Measurements from ENCODE around the gene PTPRT. TPM values are rescaled to one million over a fixed set of nuclear protein-coding genes. Genes with fewer than 3 reads are reported as not detected.

Gene PTPRT
- 1 to 10 TPM in 3 of 4 donors, under 1 TPM in 1; 0.63 to 2.2 (median 1.8) TPM for total RNA-seq

GRCh38 chr20:43189554-43190331 lies at the start of gene PTPRT:
PTPRT (minus strand) TSS chr20:43189906; CDS start chr20:43189733, 173 bp downstream.
- no peak for TF ChIP-seq CTCF (IDR thresholded peaks at IDR 0.05)
- DNase-seq (ENCODE audit: low spot score) = no peak
- ATAC-seq (ENCODE audit: low FRiP score) = no peak

GRCh38 chr20:43238833-43239232 lies 49.1 kb upstream of the PTPRT start:
- no peak for DNase-seq (ENCODE audit: low spot score)
- no peak for TF ChIP-seq CTCF (IDR thresholded peaks at IDR 0.05)
- no peak for ATAC-seq (ENCODE audit: low FRiP score)

DNA sequence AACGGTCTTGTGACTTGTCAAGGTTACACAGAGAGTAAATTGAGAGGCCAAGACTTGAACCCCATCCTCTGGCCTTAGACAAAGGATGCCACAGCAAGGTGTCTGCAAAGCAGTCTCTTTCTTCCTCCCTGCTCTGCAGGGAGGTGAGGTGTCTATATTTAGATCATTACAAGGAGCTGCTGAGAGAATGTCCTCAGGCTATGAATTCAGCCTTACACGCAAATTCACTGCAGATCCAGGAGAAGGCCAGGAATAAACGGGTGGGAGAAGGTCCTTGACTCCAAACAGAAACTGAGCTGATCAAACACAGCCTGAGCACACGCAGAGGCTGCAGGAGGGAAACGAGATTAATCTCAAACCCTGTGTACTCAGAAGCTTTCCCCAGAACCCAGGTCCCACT lies 48.6 kb upstream of the PTPRT start:
- no peak for TF ChIP-seq CTCF (IDR thresholded peaks at IDR 0.05)
- no peak for ATAC-seq (ENCODE audit: low FRiP score)
- DNase-seq (ENCODE audit: low spot score) = no peak

DNA sequence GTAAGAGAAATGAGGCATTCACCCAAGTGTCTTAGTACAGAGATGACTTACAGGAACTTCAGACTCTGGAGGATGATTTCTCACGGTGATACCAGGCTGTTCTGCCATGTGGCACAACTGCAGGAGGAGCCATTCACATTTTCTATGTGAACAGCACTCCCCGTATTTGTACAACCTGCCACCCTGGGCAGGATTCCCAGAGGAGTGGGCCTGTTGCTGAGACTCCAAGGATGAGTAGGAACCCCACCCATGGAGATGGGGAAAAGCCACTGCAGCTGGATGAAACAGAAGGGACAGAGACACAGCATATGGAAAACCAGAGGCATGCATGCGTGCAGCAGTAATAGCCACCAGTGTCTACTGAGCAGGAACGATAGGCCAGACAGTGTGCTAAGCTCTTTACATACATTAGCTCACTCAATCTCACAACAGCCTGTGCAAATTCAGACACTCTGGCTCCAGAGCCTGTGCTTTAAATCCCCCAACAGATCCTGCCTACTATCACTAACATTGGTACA lies 48.0 kb upstream of the PTPRT start:
- no peak for TF ChIP-seq CTCF (IDR thresholded peaks at IDR 0.05)
- no peak for ATAC-seq (ENCODE audit: low FRiP score)
- no peak for DNase-seq (ENCODE audit: low spot score)

DNA sequence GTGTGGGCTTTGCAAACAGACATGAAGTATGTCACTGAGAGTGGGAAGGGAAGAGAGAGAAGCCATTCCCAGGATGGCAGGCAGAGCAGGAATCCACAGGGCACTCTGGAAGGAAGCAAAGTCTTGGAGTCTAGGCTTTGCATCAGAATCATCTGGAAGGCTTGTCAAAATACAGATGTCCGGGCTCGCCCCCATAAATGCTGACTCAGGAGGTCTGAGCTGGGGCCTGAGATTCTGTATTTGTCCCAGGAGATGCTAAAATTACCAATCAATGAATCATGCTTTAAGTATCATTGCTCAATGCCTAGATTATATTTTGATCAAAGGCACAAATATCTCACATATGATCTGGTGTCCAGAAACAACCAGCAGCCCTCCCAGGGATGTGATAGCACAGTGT lies 46.3 kb upstream of the PTPRT start:
- DNase-seq (ENCODE audit: low spot score) = no peak
- no peak for ATAC-seq (ENCODE audit: low FRiP score)
- no peak for TF ChIP-seq CTCF (IDR thresholded peaks at IDR 0.05)

GRCh38 chr20:43231829-43232228 lies 42.1 kb upstream of the PTPRT start:
- TF ChIP-seq CTCF (IDR thresholded peaks at IDR 0.05) = no peak
- DNase-seq (ENCODE audit: low spot score) (no peak), ATAC-seq (ENCODE audit: low FRiP score) (no peak)

- DNase-seq (ENCODE audit: low spot score) = no peak
- no peak for ATAC-seq (ENCODE audit: low FRiP score)
- no peak for TF ChIP-seq CTCF (IDR thresholded peaks at IDR 0.05)
Observed at GRCh38 chr20:43229696-43230095, 40.0 kb upstream of the PTPRT start.
